Fibroblast of pulmonary artery (primary cell): ENCODE measurements around the gene PGM5.
"Not testable (repeated sequence)": the region's sequence is repeated elsewhere in the genome, so short reads cannot be mapped to it uniquely, and the experiment has no call there.

Experiments used
- DNase-seq: peaks from one replicate; pipeline ENCODE4 v3.0.0-alpha.2; 2010; ENCODE audit warnings: low read depth
- H3K4me3 ChIP-seq: replicated peaks from 2 replicates; pipeline ENCODE4 v1.5.1; 2011; ENCODE audit warnings: low read depth, mild to moderate bottlenecking, control low read depth, low read length, moderate library complexity

Gene PGM5

GRCh38 chr9:68356380-68357118 is at the start of gene PGM5:
Gene PGM5 (plus strand): TSS chr9:68356611. CDS start chr9:68357128, 517 bp downstream.
- peak; percentile 1 for DNase-seq
- peak within 1 kb of the TSS; percentile 42 for H3K4me3 ChIP-seq

- not testable (repeated sequence) for H3K4me3 ChIP-seq, DNase-seq
Observed at GRCh38 chr9:68307127-68307526, 49.3 kb upstream of the PGM5 start.

- not testable (repeated sequence) for DNase-seq, H3K4me3 ChIP-seq
Observed at GRCh38 chr9:68307654-68308053, 48.8 kb upstream of the PGM5 start.

- H3K4me3 ChIP-seq, DNase-seq: not testable (repeated sequence)
Observed at GRCh38 chr9:68311208-68311607, 45.2 kb upstream of the PGM5 start.

GRCh38 chr9:68318209-68318608 is 38.2 kb upstream of the PGM5 start:
- H3K4me3 ChIP-seq: not testable (repeated sequence)

GRCh38 chr9:68323749-68324148 is 32.7 kb upstream of the PGM5 start:
- not testable (repeated sequence) for DNase-seq, H3K4me3 ChIP-seq

More at GRCh38 chr9:68318209-68318608, 38.2 kb upstream of the PGM5 start:
- not testable (repeated sequence) for DNase-seq

- not testable (repeated sequence) for H3K4me3 ChIP-seq, DNase-seq
Observed at GRCh38 chr9:68324518-68324917, 31.9 kb upstream of the PGM5 start.

- DNase-seq, H3K4me3 ChIP-seq: not testable (repeated sequence)
Observed at GRCh38 chr9:68329106-68329505, 27.3 kb upstream of the PGM5 start.

- not testable (repeated sequence) for H3K4me3 ChIP-seq, DNase-seq
Observed at GRCh38 chr9:68330531-68331173, 25.8 kb upstream of the PGM5 start.

- not testable (repeated sequence) for H3K4me3 ChIP-seq, DNase-seq
Observed at GRCh38 chr9:68332122-68332521, 24.3 kb upstream of the PGM5 start.

GRCh38 chr9:68335935-68336334 is 20.5 kb upstream of the PGM5 start:
- not testable (repeated sequence) for DNase-seq, H3K4me3 ChIP-seq

GRCh38 chr9:68336639-68337339 is 19.6 kb upstream of the PGM5 start:
- not testable (repeated sequence) for H3K4me3 ChIP-seq
- DNase-seq: peak; percentile 0

- DNase-seq, H3K4me3 ChIP-seq: not testable (repeated sequence)
Observed at GRCh38 chr9:68338000-68338399, 18.4 kb upstream of the PGM5 start.

GRCh38 chr9:68342265-68343025 is 14.0 kb upstream of the PGM5 start:
- H3K4me3 ChIP-seq, DNase-seq: not testable (repeated sequence)

GRCh38 chr9:68343242-68343641 is 13.2 kb upstream of the PGM5 start:
- not testable (repeated sequence) for H3K4me3 ChIP-seq, DNase-seq

- DNase-seq, H3K4me3 ChIP-seq: not testable (repeated sequence)
Observed at GRCh38 chr9:68343992-68344391, 12.4 kb upstream of the PGM5 start.

GRCh38 chr9:68351689-68352088 is 4.7 kb upstream of the PGM5 start:
- not testable (repeated sequence) for H3K4me3 ChIP-seq, DNase-seq

- DNase-seq, H3K4me3 ChIP-seq: not testable (repeated sequence)
Observed at GRCh38 chr9:68355993-68356379, 425 bp upstream of the PGM5 start.
